ENCODE data around the gene TBC1D2. TPM values are rescaled to one million over a fixed set of nuclear protein-coding genes. Genes with fewer than 3 reads are reported as not detected.

Gene TBC1D2
- total and polyA plus RNA-seq, 2 experiments from 2014 or later: 3.7 to 6.8 TPM

GRCh38 chr9:98191181-98191608, 64.3 kb downstream of the TBC1D2 start:
- Mint-ChIP-seq H3K36me3 (ENCODE audit: low read depth) (no peaks in the 10 kb centered on the region), H3K27me3 (ENCODE audit: insufficient read depth, low read depth, poor library complexity) (peaks cover 22% of the 10 kb centered on the region), H3K9me3 (no peaks in the 10 kb centered on the region; the same call in 2 of the 3 replicates), H3K4me3 (peak overlapping the region; percentile 71), H3K27ac (no peak overlapping the region), H3K4me1 (peaks cover 32% of the 10 kb centered on the region)
- Histone ChIP-seq H2AFZ (no peak overlapping the region), H3F3A (replicated peaks; ENCODE audit: low read depth) (peaks cover 3% of the 10 kb centered on the region; the same call in 1 of the 2 replicates), H3K27me3 (ENCODE audit: insufficient read depth) (no peaks in the 10 kb centered on the region), H3K79me2 (replicated peaks; ENCODE audit: insufficient read depth) (peaks cover 37% of the 10 kb centered on the region), H3K27ac (ENCODE audit: low read depth) (no peak overlapping the region), H3K9me2 (ENCODE audit: insufficient read depth) (no peaks in the 10 kb centered on the region), H3K36me3 (ENCODE audit: insufficient read depth) (no peaks in the 10 kb centered on the region), H3K4me2 (peak overlapping the region; percentile 91), H4K20me1 (replicated peaks; ENCODE audit: insufficient read depth) (no peaks in the 10 kb centered on the region; the same call in 1 of the 2 replicates), H3K4me1 (ENCODE audit: insufficient read depth) (peaks cover 18% of the 10 kb centered on the region), H3K4me3 (peak overlapping the region; percentile 86)
- ATAC-seq: no peak
- TF ChIP-seq EZH2 (IDR thresholded peaks at IDR 0.05; ENCODE audit: low read depth, unreplicated experiment) (no peak), POLR2AphosphoS5 (IDR thresholded peaks at IDR 0.05; ENCODE audit: low read depth) (no peak), REST (IDR thresholded peaks at IDR 0.05; ENCODE audit: unreplicated experiment) (no peak), JUNB (IDR thresholded peaks at IDR 0.05; ENCODE audit: unreplicated experiment) (no peak), ETS1 (IDR thresholded peaks at IDR 0.05) (no peak)
- DNase-seq (ENCODE audit: low spot score): no peak

- Mint-ChIP-seq H3K36me3 (ENCODE audit: low read depth) (no peaks in the 10 kb centered on the region), H3K9me3 (no peaks in the 10 kb centered on the region; the same call in 2 of the 3 replicates), H3K4me3 (peak overlapping the region; percentile 43; the same call in 1 of the 3 replicates), H3K27me3 (ENCODE audit: insufficient read depth, low read depth, poor library complexity) (peaks cover 22% of the 10 kb centered on the region), H3K4me1 (peaks cover 32% of the 10 kb centered on the region), H3K27ac (no peak overlapping the region)
- no peaks in the 10 kb centered on the region for H3K36me3 ChIP-seq (ENCODE audit: insufficient read depth)
- peak overlapping the region; percentile 86 for H3K4me3 ChIP-seq
- H4K20me1 ChIP-seq (replicated peaks; ENCODE audit: insufficient read depth): no peaks in the 10 kb centered on the region; the same call in 1 of the 2 replicates
- peaks cover 18% of the 10 kb centered on the region for H3K4me1 ChIP-seq (ENCODE audit: insufficient read depth)
- H3F3A ChIP-seq (replicated peaks; ENCODE audit: low read depth): peaks cover 3% of the 10 kb centered on the region; the same call in 1 of the 2 replicates
- no peak for DNase-seq (ENCODE audit: low spot score)
- H2AFZ ChIP-seq: no peak overlapping the region
- H3K79me2 ChIP-seq (replicated peaks; ENCODE audit: insufficient read depth): peaks cover 39% of the 10 kb centered on the region
- no peaks in the 10 kb centered on the region for H3K27me3 ChIP-seq (ENCODE audit: insufficient read depth)
- H3K27ac ChIP-seq (ENCODE audit: low read depth): no peak overlapping the region
- ATAC-seq: no peak
- H3K9me2 ChIP-seq (ENCODE audit: insufficient read depth): no peaks in the 10 kb centered on the region
- peak overlapping the region; percentile 91 for H3K4me2 ChIP-seq
- TF ChIP-seq EZH2 (IDR thresholded peaks at IDR 0.05; ENCODE audit: low read depth, unreplicated experiment) (no peak), EZH2phosphoT487 (IDR thresholded peaks at IDR 0.05; ENCODE audit: unreplicated experiment) (no peak), ZNF462 (CRISPR knock-in tag; IDR thresholded peaks at IDR 0.05) (no peak), ZNF114 (CRISPR knock-in tag; IDR thresholded peaks at IDR 0.05) (no peak)
Measured at GRCh38 chr9:98190757-98191105, 64.7 kb downstream of the TBC1D2 start.
